Liver (tissue), 3 donors: ENCODE data around the gene TK1.

Experiments
- ATF3 ChIP-seq: IDR thresholded peaks from 2 replicates; pipeline ENCODE4 v1.6.1; 2016; ENCODE audit warnings: antibody characterized with exemption
- CTCF ChIP-seq: fragments of 150-350 bp; IDR thresholded peaks from 2 replicates; pipeline ENCODE4 v1.5.1; 2017; ENCODE audit warnings: improper control_type of control experiment, low read depth, low read length; ENCODE audit not compliant: missing input control
- FOXA1 ChIP-seq: IDR thresholded peaks from 2 replicates; pipeline ENCODE4 v1.6.1; 2016; ENCODE audit warnings: antibody characterized with exemption
- NR2F2 ChIP-seq: IDR thresholded peaks from 2 replicates; pipeline ENCODE4 v1.6.1; 2016; ENCODE audit warnings: antibody characterized with exemption
- YY1 ChIP-seq: IDR thresholded peaks from 2 replicates; pipeline ENCODE4 v1.6.1; 2016; ENCODE audit warnings: antibody characterized with exemption, mild to moderate bottlenecking
- TF ChIP-seq, protein P1 (sequence below): IDR thresholded peaks from 2 replicates; pipeline ENCODE4 v1.6.1; 2016; ENCODE audit warnings: antibody characterized with exemption, mild to moderate bottlenecking
- TF ChIP-seq, protein P2 (sequence below): IDR thresholded peaks from 2 replicates; pipeline ENCODE4 v1.6.1; 2016; ENCODE audit warnings: antibody characterized with exemption
- donor health status: healthy.
- donor health status: healthy.

DNA sequence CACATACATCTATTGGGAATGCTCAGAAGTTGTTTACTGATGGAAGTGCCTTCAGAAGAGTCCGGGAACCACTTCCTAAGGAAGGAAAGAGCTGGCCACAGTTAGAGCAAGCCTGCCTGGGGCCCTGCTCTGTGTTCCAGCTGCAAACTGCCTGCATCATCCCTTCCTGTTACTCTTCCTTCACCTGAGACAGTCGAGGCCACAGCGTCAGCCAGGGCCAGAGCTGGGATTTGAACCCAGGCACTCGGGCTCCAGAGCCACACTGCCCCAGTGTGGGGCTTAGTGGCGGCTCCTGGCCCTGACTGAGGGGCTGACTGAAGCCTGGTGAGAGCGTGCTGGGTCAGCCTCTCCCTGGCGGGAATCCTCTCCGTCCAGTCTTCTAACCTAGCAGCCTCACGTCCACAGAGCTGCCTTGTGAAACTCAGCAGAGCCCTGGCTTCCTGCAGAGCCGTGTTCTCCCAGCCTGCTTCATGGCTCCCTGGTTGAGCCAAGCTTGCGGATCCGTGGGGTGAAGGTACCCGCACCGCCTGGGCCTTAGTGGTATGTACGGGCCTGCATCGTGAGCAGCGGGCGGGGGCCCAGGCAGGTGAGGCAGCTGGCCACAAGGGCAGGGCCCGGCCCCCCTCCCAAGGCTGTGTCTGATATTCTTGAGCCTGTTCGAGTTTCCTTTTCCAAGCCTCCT, 45.3 kb downstream of the TK1 start:
- no peak for TF ChIP-seq FOXA1
- TF ChIP-seq CTCF: no peak
- no peak for TF ChIP-seq ATF3
- no peak for TF ChIP-seq NR2F2
- TF ChIP-seq, protein P1, sequence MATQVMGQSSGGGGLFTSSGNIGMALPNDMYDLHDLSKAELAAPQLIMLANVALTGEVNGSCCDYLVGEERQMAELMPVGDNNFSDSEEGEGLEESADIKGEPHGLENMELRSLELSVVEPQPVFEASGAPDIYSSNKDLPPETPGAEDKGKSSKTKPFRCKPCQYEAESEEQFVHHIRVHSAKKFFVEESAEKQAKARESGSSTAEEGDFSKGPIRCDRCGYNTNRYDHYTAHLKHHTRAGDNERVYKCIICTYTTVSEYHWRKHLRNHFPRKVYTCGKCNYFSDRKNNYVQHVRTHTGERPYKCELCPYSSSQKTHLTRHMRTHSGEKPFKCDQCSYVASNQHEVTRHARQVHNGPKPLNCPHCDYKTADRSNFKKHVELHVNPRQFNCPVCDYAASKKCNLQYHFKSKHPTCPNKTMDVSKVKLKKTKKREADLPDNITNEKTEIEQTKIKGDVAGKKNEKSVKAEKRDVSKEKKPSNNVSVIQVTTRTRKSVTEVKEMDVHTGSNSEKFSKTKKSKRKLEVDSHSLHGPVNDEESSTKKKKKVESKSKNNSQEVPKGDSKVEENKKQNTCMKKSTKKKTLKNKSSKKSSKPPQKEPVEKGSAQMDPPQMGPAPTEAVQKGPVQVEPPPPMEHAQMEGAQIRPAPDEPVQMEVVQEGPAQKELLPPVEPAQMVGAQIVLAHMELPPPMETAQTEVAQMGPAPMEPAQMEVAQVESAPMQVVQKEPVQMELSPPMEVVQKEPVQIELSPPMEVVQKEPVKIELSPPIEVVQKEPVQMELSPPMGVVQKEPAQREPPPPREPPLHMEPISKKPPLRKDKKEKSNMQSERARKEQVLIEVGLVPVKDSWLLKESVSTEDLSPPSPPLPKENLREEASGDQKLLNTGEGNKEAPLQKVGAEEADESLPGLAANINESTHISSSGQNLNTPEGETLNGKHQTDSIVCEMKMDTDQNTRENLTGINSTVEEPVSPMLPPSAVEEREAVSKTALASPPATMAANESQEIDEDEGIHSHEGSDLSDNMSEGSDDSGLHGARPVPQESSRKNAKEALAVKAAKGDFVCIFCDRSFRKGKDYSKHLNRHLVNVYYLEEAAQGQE: no peak
- TF ChIP-seq, protein P2, sequence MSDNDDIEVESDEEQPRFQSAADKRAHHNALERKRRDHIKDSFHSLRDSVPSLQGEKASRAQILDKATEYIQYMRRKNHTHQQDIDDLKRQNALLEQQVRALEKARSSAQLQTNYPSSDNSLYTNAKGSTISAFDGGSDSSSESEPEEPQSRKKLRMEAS: no peak
- no peak for TF ChIP-seq YY1
